Activated T-cell treated with anti-CD3 and anti-CD28 coated beads, Interleukin-2, amount 50 U/mL, for 1 hour (primary cell): ENCODE data around the gene CNKSR2.

Experiments used
- DNase-seq: peaks from one replicate; pipeline ENCODE4 v3.0.0-alpha.2; 2020

Gene CNKSR2

DNA sequence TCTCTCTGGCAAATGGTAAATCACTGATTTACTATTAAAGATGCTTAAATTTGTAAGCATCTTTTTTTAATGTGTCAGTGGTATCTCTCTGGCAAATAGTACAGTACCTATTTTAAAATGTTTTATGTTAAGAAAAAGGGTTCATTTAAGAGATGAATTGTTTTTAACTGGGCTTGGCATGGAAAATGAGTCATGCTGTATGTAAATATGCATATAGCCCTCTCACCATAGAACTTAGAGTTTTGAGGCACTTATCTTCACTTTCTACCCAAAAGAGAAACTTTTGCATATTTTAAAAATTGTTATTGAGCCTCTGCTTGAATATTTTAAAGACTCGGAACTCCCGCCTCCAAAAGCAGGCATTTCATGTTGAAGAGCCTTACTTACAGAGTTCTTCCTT, 246.0 kb downstream of the CNKSR2 start:
- DNase-seq: no peak

DNA sequence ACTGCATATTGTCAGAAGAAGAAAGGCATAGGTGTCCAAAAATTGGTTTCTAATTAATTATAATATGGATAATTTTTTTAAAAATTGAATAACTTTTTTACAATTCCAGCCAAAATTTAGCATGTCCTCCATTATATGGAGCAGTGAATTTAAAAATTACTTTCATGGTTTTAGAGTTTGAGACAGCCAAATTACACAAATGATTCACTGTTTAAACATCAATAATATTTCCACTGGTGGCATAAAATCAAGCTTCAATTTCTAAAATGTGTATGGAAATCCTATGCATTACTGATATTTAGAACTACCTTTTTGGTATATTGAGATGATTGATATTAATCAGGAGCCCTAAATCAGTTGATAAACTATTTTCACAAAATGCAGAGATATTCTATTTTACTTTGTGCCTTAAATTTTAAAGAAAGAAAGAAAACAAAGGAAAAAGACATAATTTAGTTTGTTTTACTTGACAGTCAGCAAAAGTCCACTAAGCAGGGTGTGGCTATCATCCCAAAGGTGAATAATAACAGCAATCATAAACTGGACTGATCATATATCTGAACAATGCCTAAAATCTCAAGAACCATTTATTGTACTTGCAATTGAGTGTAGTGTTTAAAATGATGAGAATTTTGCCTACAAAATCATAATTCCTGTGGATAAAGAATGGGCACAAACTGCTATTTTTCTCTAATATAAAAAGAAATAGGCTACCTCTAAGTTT, 249.7 kb downstream of the CNKSR2 start:
- DNase-seq: no peak

- DNase-seq: no peak
Measured at GRCh38 chrX:21632027-21632426, 257.8 kb downstream of the CNKSR2 start.

DNA sequence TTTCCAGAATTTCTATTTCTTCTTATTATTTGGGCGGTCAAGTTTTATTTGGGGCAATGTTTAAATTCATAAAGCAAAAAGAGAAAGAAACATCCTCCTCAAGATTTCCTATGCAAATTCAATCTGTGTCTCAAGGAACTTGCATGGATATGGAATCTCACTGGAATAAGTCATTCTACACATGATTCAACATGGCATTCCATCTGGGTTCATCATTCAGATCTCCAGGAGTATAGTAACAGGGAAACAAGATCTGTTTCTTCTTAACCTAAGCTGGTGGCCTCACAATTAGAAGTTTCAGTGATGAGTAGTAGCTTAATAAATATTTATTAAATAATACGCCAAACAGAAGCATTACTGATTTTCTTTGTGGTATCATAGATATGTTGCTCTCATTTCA, 264.1 kb downstream of the CNKSR2 start:
- no peak for DNase-seq

- DNase-seq: no peak
Measured at GRCh38 chrX:21639775-21640174, 265.6 kb downstream of the CNKSR2 start.

GRCh38 chrX:21645431-21645830, 271.2 kb downstream of the CNKSR2 start:
- DNase-seq: no peak

- no peak for DNase-seq
Measured at GRCh38 chrX:21645886-21646285, 271.7 kb downstream of the CNKSR2 start.

DNA sequence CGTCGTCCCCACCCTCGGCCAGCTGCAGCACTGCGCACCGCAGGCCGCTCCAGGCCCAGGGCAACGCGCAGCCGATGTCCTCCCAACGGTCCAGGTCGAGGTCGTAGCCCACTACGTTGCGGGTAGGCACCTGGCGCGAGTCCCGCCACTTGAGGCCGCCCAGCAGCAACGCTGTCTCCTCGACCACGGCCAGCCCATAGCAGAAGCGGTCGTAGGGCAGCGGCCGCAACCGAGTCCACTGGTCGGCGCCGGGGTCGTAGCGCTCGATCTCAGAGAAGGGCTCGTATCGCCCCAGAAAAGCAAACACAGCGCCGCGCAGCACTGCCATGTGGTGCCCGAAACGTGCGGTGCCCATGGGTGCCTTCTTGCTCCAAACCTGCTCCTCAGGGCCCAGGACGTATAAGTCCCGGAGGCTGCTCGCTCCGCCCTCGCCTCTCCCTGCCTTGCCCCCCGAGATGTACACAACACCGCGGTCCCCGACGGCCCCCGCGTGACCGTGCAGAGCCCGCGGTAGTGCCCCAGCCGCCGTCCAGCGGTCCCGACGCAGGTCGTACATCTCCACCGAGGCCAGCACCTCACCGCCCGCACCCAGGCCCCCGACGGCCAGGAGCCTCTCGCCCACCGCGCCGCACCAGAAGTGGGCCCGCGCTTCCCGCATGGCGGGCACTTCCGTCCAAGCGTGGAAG, 281.8 kb downstream of the CNKSR2 start:
- no peak for DNase-seq

GRCh38 chrX:21656587-21657317, 282.5 kb downstream of the CNKSR2 start:
- DNase-seq: no peak

DNA sequence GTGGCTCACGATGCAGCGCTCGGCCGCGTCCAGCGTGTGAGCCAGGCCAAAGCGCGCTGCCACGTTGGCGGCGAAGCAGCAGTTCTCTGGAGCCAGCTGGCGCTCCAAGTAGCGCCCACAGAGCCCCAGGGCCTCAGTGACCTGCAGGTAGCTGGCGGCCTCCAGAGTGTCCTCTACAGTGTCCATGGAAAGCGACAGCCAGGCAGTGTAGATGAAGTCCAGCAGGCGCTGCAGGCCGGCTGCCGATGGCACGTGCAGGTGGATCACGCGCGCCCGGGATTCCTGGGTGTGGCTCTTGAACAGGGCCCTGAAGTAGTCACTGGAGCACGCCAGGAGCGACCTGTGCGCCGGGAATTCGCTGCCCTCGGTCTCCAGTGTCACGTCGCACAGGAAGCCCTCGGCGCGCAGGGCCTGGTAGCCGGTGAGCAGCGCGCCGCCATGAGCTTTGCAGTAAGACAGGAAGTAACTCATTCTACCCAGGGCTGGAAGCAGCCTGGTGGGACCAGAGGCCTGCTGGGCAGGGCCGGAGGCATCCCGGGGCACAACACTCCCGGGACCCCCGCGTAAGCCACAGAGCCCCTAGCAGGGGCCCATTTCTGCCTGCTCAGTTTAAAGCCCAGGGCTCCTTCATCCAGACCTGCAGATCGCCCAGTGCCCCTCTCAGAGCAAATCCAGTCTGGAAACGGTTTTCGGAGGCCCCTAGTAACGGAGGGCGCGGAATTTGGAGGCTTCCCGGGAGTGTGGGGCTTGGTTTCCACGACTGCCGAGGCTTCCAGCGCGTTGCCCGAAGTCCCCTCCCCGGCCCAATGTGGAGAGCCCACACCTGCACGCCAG, 283.3 kb downstream of the CNKSR2 start:
- DNase-seq: peak; percentile 27

GRCh38 chrX:21658152-21658737, 284.0 kb downstream of the CNKSR2 start, which contains the start of gene KLHL34:
Gene KLHL34 (minus strand): TSS chrX:21658330. CDS start chrX:21657788, 542 bp downstream.
- DNase-seq: peak; percentile 34

DNA sequence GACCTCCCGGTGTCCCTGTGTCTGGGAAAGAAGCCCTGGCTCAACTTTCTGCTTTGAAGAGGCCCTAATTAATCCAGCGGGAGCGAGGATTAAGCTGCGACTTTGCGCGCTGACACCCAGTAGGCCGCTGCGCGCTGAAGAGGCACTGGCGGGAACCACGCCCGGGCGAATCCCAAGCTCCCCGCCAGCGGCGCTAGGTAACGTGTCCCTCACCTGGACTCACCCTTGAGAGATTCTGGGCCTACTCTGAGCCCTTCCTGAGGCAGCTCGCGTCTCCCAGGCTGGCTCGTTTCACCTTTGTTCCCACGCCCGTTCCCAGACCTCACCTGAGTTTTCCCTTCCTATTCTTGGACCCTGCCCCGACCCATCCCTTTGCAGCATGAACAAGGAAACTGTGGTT, 284.5 kb downstream of the CNKSR2 start:
- peak; percentile 26 for DNase-seq

DNA sequence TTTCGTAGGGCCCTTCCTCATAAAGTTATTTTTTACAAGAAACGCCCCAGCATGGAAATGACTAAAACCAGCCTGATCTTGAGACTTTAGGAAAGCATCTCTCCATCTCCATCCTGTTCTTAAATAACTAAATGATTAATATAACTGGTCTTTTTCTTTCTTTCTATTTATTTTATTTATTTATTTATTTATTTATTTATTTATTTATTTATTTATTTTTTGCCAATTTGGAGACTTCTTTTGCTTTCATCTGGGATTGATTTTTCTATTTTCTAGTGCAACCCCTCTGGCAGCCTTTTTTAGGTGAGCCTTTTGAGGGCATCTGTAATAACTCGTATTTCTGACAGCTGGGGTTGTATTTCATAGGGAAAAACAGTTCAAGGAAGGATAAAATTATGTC, 285.1 kb downstream of the CNKSR2 start:
- no peak for DNase-seq

GRCh38 chrX:21660156-21660555, 285.9 kb downstream of the CNKSR2 start:
- no peak for DNase-seq

DNA sequence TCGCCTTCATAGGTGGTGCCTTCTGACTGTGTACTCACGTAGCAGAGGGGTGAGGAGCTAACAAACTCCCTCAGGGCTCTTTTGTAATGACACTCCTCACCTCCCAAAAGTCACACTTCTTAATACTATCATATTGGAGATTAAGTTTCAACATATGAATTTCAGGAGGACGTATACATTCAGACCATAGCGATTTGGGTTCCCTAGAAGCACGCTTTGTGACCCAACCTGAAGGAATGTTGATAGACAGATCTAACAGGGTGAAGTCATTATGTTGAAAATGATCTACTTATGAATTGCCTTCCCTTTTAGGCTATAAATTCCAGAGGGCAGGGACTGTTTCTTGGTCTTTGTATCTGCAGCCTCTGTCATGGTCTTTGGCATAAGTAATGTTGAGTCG, 287.1 kb downstream of the CNKSR2 start:
- DNase-seq: no peak

DNA sequence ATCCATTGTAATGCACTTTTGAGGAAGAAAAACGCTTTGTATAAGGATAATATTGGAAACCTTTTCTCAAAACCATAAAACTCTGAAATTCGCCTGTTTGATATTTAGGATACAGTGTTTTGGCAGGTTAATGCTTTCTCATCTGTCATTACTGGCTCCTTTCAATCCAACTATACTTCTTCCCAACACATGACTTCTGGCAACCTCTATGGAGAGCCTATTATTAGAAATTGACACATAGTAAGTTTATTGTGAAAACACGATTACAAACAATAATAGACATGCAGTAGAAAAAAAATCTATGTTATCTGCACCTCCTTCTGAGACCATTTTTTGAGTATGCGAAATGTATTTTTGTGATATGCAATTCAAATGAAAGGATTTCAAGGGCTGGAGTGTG, 288.5 kb downstream of the CNKSR2 start:
- DNase-seq: no peak

DNA sequence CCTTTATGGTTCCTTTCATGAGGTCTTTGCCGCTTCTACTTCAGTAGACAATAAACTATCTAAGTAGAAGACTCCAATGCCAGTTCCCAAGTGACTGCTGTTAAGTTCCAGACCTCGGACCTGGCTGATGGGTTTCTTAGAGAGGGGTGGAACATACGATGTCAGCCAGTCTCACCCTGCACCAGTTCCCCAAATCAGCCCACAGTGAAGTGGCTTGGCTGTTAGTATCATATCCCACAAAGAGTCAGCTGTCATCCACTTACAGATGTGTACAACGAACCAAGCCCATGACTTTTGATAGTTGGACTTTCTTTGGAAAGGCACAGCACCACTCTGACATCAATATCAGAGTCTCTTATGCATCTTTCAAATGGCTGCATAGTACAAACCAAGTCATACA, 292.0 kb downstream of the CNKSR2 start:
- no peak for DNase-seq

DNA sequence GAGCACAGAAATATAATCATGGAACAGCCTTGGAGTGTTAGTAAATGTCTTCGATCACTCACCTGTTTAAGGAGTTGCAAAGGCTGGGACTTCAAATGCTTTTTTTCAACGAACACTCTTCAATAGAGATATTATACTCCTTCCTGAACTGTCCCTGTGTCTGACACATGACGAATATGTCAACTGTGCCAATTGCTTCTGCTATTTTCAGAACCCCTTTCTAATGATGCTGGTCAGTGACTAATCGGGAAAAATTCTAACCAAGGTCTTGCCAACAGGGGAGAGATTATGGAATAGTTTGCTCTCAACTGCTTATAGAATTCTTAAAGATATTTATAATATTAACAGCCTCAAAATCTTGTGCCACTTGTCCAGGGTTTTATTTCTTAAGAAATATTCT, 292.5 kb downstream of the CNKSR2 start:
- DNase-seq: no peak

- DNase-seq: no peak
Measured at GRCh38 chrX:21674430-21675186, 300.4 kb downstream of the CNKSR2 start.

GRCh38 chrX:21675931-21676330, 301.7 kb downstream of the CNKSR2 start:
- no peak for DNase-seq

DNA sequence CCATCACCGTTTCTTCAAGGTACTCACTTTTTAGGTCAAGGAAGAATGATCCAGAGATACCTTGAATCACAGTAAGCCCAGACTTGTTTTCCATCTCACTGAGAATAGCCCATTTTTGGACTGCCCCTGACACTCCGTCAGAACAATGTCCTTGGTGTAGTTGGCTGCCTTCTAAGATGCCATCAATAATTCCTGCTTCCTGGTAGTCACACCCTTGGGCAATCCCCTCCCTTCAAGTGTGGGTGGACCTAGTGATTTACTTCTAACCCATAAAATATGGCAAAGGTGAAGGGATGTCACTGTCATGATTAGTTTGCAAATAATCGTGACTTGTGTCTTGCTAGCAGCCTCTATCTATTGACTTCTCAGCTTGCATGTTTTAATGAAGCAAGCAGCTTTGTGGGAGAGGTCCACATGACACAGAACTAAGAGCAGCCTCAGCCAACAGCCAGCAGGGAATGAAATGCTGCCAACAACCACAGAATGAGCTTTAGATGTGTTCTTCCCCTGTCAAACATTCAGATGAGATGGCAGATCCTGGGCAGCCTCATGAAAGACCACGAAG, 303.9 kb downstream of the CNKSR2 start:
- no peak for DNase-seq
